Measurements from ENCODE around the gene ATP11C.

Gene ATP11C

DNA sequence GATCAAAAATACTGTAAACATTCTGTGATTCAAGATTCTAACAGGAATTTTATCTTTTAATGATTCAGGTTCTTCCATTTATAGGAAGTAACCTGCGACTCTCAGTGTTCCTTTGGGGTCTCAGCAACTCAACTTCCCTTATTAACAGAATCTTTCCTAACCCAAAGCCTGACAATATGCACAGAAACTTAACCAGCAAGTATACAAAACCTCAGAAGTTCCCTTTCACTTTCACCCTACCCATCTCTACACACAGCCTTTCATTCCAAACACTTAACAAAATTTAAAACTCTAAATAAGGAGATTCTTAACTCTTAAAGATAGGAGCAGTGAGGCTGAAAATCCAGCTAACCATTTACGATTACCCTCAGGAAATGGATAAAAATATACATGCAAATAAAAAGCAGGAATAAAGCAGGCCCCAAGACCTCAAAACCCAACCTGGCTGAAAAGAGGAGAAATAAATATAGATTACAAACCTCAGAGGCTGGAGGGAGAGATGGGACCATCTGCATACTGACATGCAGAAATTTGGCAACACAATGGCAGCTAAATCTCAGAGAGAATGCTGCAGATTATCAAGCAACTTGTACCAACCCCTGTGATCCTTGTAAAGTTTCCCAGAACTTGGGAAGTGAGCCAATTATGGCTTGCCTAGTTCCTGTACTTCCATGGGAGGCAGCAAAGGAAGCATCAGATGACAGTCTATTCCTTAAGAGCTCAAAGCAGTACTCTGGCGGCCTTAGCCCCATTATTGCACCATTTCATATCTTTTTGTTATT lies 101.0 kb downstream of the ATP11C start:
- Histone ChIP-seq H3K4me1 (ENCODE audit: insufficient read depth, low read length) (peaks cover 2% of the 10 kb centered on the region), H3K27me3 (ENCODE audit: insufficient read depth, low read length) (no peaks in the 10 kb centered on the region), H3K9me3 (ENCODE audit: low read length) (no peaks in the 10 kb centered on the region), H3K36me3 (ENCODE audit: insufficient read depth, low read length) (no peaks in the 10 kb centered on the region), H3K4me3 (ENCODE audit: low read length) (no peak overlapping the region), H2AFZ (ENCODE audit: low read depth, low read length) (no peak overlapping the region)

- Histone ChIP-seq H2AFZ (ENCODE audit: low read depth, low read length) (no peak overlapping the region), H3K4me3 (ENCODE audit: low read length) (no peak overlapping the region), H3K36me3 (ENCODE audit: insufficient read depth, low read length) (no peaks in the 10 kb centered on the region), H3K4me1 (ENCODE audit: insufficient read depth, low read length) (peaks cover 9% of the 10 kb centered on the region), H3K9me3 (ENCODE audit: low read length) (no peaks in the 10 kb centered on the region), H3K27me3 (ENCODE audit: insufficient read depth, low read length) (no peaks in the 10 kb centered on the region)
Measured at GRCh38 chrX:139831017-139831416, 101.8 kb downstream of the ATP11C start.

DNA sequence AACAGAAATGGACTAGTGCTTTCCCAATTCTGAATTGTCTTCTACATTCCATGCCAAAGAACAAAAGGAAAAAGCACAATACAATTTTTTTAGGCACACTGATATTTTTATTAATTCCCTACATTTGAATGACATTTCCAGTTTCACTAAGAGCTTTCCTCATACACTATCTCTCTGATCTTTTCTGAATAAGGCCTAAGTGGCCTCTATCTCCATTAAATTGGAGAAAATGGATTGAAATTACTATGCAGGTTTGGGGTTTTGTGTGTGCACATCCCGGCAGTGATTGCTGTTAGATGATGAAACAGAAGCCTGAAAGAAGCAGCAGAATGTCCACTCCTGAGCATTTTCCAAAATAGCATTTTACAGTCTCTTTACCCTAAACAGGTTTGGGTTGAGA lies 104.0 kb downstream of the ATP11C start:
- Histone ChIP-seq H3K4me3 (ENCODE audit: low read length) (no peak overlapping the region), H3K9me3 (ENCODE audit: low read length) (no peaks in the 10 kb centered on the region), H3K4me1 (ENCODE audit: insufficient read depth, low read length) (peaks cover 17% of the 10 kb centered on the region), H3K27me3 (ENCODE audit: insufficient read depth, low read length) (no peaks in the 10 kb centered on the region), H2AFZ (ENCODE audit: low read depth, low read length) (no peak overlapping the region), H3K36me3 (ENCODE audit: insufficient read depth, low read length) (no peaks in the 10 kb centered on the region)

DNA sequence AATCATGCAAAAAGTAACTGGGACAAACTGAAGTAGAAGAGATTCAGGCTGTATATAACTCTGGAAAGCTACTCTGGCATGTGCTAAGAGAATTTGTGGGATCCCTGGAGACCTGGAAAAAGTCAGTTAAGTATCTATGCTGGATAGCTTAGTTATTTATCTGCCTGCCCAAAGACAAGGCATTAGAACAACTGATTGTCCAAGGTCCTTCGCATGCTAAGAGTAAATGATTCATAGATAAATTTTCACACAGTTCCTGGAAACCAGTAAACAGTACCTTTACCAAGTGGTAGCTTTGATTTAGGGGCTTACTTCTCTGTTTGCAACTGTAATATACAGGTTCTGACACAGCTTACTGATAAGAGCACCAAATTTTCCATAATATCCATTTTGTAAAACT lies 104.8 kb downstream of the ATP11C start:
- H3K27me3 ChIP-seq (ENCODE audit: insufficient read depth, low read length), result no peaks in the 10 kb centered on the region
- peaks cover 2% of the 10 kb centered on the region for H3K36me3 ChIP-seq (ENCODE audit: insufficient read depth, low read length)
- H2AFZ ChIP-seq (ENCODE audit: low read depth, low read length), result no peak overlapping the region
- peaks cover 17% of the 10 kb centered on the region for H3K4me1 ChIP-seq (ENCODE audit: insufficient read depth, low read length)
- no peak overlapping the region for H3K4me3 ChIP-seq (ENCODE audit: low read length)
- no peaks in the 10 kb centered on the region for H3K9me3 ChIP-seq (ENCODE audit: low read length)

DNA sequence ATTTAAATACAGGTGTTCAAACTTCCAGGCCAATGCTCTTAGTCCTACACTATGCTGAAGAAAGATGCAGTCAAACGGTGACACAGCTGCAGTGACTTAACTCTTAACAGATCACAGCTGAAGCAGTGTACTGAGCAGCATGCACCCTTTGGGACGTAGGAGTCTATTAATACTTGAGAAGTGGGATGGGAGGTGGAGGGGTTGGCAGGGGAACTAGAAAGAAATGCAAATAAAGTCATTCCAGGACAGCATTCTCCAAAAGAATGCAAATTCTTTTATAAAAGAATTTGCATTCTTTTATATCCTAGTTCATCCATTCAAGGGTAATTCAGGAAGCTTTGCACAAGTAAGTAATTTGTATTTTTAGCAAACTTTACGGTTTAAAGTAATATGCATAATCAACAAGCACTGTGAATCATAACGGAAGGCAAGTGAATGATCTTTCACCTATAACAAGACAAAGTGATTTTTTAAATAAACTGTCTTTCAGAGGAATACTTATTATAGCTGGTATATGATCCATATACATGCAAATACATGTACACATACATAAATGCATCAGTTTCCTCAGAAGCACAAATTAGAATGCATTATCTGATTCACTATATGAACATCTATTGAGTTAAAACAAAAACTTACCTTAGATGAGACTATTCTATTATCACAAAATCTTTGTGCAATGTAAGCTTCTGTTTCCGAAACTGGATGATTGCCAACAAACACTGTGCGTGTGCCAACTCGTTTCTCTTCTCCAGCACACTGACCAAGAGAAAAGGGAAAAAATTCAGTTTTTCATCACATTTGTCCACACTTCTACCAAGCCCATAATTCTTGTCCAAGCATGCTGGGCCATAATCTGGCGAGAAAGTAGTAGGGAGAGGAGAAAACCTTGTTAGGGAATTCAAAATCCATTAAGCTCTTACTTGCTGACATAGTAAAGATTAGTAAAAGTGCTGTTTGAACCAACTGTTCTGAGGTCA lies 106.5 kb downstream of the ATP11C start:
- peaks cover 2% of the 10 kb centered on the region for H3K36me3 ChIP-seq (ENCODE audit: insufficient read depth, low read length)
- no peak overlapping the region for H2AFZ ChIP-seq (ENCODE audit: low read depth, low read length)
- H3K9me3 ChIP-seq (ENCODE audit: low read length), result no peaks in the 10 kb centered on the region
- no peaks in the 10 kb centered on the region for H3K27me3 ChIP-seq (ENCODE audit: insufficient read depth, low read length)
- H3K4me1 ChIP-seq (ENCODE audit: insufficient read depth, low read length), result peaks cover 17% of the 10 kb centered on the region
- H3K4me3 ChIP-seq (ENCODE audit: low read length), result no peak overlapping the region

GRCh38 chrX:139825618-139826017 lies 107.2 kb downstream of the ATP11C start:
- Histone ChIP-seq H2AFZ (ENCODE audit: low read depth, low read length) (no peak overlapping the region), H3K9me3 (ENCODE audit: low read length) (no peaks in the 10 kb centered on the region), H3K36me3 (ENCODE audit: insufficient read depth, low read length) (peaks cover 2% of the 10 kb centered on the region), H3K27me3 (ENCODE audit: insufficient read depth, low read length) (no peaks in the 10 kb centered on the region), H3K4me1 (ENCODE audit: insufficient read depth, low read length) (peaks cover 17% of the 10 kb centered on the region), H3K4me3 (ENCODE audit: low read length) (no peak overlapping the region)

GRCh38 chrX:139823806-139824205 lies 109.0 kb downstream of the ATP11C start:
- no peaks in the 10 kb centered on the region for H3K9me3 ChIP-seq (ENCODE audit: low read length)

GRCh38 chrX:139820358-139820984 lies 112.4 kb downstream of the ATP11C start:
- Histone ChIP-seq H3K4me1 (ENCODE audit: insufficient read depth, low read length) (peaks cover 2% of the 10 kb centered on the region), H3K4me3 (ENCODE audit: low read length) (no peak overlapping the region), H2AFZ (ENCODE audit: low read depth, low read length) (no peak overlapping the region), H3K9me3 (ENCODE audit: low read length) (no peaks in the 10 kb centered on the region), H3K36me3 (ENCODE audit: insufficient read depth, low read length) (peaks cover 2% of the 10 kb centered on the region), H3K27me3 (ENCODE audit: insufficient read depth, low read length) (no peaks in the 10 kb centered on the region)

More at GRCh38 chrX:139823806-139824205, 109.0 kb downstream of the ATP11C start:
- Histone ChIP-seq H3K27me3 (ENCODE audit: insufficient read depth, low read length) (no peaks in the 10 kb centered on the region), H3K36me3 (ENCODE audit: insufficient read depth, low read length) (peaks cover 2% of the 10 kb centered on the region), H3K4me1 (ENCODE audit: insufficient read depth, low read length) (peaks cover 14% of the 10 kb centered on the region), H3K4me3 (ENCODE audit: low read length) (no peak overlapping the region), H2AFZ (ENCODE audit: low read depth, low read length) (no peak overlapping the region)

- Histone ChIP-seq H3K9me3 (ENCODE audit: low read length) (no peaks in the 10 kb centered on the region), H3K36me3 (ENCODE audit: insufficient read depth, low read length) (peaks cover 6% of the 10 kb centered on the region), H3K4me1 (ENCODE audit: insufficient read depth, low read length) (no peaks in the 10 kb centered on the region), H3K4me3 (ENCODE audit: low read length) (no peak overlapping the region), H3K27me3 (ENCODE audit: insufficient read depth, low read length) (no peaks in the 10 kb centered on the region), H2AFZ (ENCODE audit: low read depth, low read length) (no peak overlapping the region)
Measured at GRCh38 chrX:139816204-139816603, 116.6 kb downstream of the ATP11C start.

- no peak overlapping the region for H2AFZ ChIP-seq (ENCODE audit: low read depth, low read length)
- H3K27me3 ChIP-seq (ENCODE audit: insufficient read depth, low read length), result no peaks in the 10 kb centered on the region
Measured at GRCh38 chrX:139815771-139816170, 117.1 kb downstream of the ATP11C start.

GRCh38 chrX:139811942-139812629 lies 120.8 kb downstream of the ATP11C start:
- Histone ChIP-seq H2AFZ (ENCODE audit: low read depth, low read length) (no peak overlapping the region), H3K4me3 (ENCODE audit: low read length) (no peak overlapping the region), H3K4me1 (ENCODE audit: insufficient read depth, low read length) (no peaks in the 10 kb centered on the region), H3K9me3 (ENCODE audit: low read length) (no peaks in the 10 kb centered on the region), H3K27me3 (ENCODE audit: insufficient read depth, low read length) (no peaks in the 10 kb centered on the region), H3K36me3 (ENCODE audit: insufficient read depth, low read length) (peaks cover 6% of the 10 kb centered on the region)

More at GRCh38 chrX:139815771-139816170, 117.1 kb downstream of the ATP11C start:
- Histone ChIP-seq H3K9me3 (ENCODE audit: low read length) (no peaks in the 10 kb centered on the region), H3K4me3 (ENCODE audit: low read length) (no peak overlapping the region), H3K36me3 (ENCODE audit: insufficient read depth, low read length) (peaks cover 6% of the 10 kb centered on the region), H3K4me1 (ENCODE audit: insufficient read depth, low read length) (no peaks in the 10 kb centered on the region)

DNA sequence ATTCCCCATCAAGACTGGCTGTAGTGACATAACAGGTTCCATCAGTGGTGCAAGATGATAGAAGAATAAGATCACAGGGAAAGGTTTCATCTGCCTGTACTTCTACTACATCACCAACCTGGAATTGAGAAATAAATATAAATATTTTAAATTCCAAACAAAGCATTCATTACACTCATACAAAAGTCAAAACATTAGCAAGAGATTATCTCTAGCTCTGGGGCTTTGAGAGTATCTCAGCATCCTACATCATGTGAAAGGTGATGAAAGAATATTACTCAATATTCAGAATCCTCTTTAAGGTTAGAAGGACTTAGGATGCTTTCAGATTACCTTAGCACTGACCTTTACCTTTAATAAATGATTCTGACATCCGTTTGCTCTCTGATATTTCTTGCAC lies 128.4 kb downstream of the ATP11C start:
- peaks cover 11% of the 10 kb centered on the region for H3K36me3 ChIP-seq (ENCODE audit: insufficient read depth, low read length)
- H3K4me3 ChIP-seq (ENCODE audit: low read length), result no peak overlapping the region
- H3K27me3 ChIP-seq (ENCODE audit: insufficient read depth, low read length), result no peaks in the 10 kb centered on the region
- H2AFZ ChIP-seq (ENCODE audit: low read depth, low read length), result no peak overlapping the region
- H3K4me1 ChIP-seq (ENCODE audit: insufficient read depth, low read length), result no peaks in the 10 kb centered on the region
- H3K9me3 ChIP-seq (ENCODE audit: low read length), result no peaks in the 10 kb centered on the region
